Panc1 (cell line): ENCODE results near the gene PARP16.

ENCODE experiments used
- POLR2AphosphoS5 ChIP-seq: IDR thresholded peaks from 2 replicates; pipeline ENCODE4 v1.6.1; 2012; ENCODE audit warnings: mild to moderate bottlenecking, low read depth, low read length, moderate library complexity
- SIN3A ChIP-seq: IDR thresholded peaks from 2 replicates; pipeline ENCODE4 v1.6.1; 2012; ENCODE audit warnings: low read depth, mild to moderate bottlenecking, low read length, moderate library complexity, borderline replicate concordance; ENCODE audit not compliant: insufficient read depth
- TCF7L2 ChIP-seq: IDR thresholded peaks from 2 replicates; pipeline ENCODE4 v1.6.1; 2011; ENCODE audit warnings: mild to moderate bottlenecking, low read depth, low read length, inconsistent platforms
- TF ChIP-seq, protein P1 (sequence below): fragments of 450-650 bp; IDR thresholded peaks from 2 replicates; pipeline ENCODE4 v1.5.1; 2017; ENCODE audit warnings: mild to moderate bottlenecking

DNA sequence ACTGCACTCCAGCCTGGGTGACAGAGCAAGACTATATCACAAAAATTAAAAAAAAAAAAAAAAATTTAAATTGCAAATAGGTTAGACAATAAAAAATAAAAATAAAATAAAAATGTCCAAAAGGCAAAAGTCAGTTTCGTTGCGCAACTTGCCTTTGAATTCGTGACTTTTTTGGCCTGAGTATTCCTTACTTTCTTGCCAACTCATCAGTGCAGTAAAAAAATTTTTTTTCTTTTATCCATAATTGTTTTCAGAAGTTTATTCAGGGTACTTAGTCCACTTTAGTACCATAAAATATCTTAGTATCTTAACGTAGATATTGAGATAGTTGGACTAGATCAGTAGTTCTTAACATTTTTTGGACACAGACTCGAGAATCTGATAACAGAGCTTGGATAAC lies 53.0 kb downstream of the PARP16 start:
- TF ChIP-seq, protein P1, sequence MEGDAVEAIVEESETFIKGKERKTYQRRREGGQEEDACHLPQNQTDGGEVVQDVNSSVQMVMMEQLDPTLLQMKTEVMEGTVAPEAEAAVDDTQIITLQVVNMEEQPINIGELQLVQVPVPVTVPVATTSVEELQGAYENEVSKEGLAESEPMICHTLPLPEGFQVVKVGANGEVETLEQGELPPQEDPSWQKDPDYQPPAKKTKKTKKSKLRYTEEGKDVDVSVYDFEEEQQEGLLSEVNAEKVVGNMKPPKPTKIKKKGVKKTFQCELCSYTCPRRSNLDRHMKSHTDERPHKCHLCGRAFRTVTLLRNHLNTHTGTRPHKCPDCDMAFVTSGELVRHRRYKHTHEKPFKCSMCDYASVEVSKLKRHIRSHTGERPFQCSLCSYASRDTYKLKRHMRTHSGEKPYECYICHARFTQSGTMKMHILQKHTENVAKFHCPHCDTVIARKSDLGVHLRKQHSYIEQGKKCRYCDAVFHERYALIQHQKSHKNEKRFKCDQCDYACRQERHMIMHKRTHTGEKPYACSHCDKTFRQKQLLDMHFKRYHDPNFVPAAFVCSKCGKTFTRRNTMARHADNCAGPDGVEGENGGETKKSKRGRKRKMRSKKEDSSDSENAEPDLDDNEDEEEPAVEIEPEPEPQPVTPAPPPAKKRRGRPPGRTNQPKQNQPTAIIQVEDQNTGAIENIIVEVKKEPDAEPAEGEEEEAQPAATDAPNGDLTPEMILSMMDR = no peak
- TF ChIP-seq SIN3A (no peak), POLR2AphosphoS5 (no peak), TCF7L2 (no peak)
